HG02973 (cell line): ENCODE data around the gene ACKR2.

Experiments used
- ATAC-seq: cut with Tn5 transposase; IDR thresholded peaks from one replicate; pipeline ENCODE4 v1.9.1; 2021; ENCODE audit warnings: moderate library complexity; ENCODE audit not compliant: unreplicated experiment

Gene ACKR2

DNA sequence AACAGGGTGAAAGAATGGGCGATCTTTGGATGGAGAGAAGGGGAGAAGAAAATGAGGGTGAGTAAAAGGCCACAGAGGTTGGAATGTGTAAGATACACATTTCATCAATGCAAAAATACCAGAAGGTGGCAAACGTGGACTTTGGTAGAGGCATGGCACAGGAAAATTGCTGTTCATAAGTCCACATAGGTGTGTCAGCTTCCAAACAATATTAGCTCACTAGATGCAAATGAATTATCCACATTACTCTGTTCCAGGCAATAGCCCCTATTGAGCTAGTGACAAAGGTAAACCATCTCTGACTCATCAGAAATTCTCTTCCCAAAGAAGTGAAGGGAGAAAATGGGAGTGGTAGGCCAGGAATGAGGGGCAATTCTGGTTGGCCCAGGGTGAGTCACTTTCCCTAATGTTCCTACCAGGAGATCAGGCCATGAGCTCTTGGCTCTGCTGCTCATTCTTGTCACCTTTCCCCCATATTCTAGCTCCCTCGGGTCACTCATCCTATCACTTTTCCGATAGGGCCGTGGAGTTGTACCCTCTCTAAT lies 19.9 kb downstream of the ACKR2 start:
- no peak for ATAC-seq

DNA sequence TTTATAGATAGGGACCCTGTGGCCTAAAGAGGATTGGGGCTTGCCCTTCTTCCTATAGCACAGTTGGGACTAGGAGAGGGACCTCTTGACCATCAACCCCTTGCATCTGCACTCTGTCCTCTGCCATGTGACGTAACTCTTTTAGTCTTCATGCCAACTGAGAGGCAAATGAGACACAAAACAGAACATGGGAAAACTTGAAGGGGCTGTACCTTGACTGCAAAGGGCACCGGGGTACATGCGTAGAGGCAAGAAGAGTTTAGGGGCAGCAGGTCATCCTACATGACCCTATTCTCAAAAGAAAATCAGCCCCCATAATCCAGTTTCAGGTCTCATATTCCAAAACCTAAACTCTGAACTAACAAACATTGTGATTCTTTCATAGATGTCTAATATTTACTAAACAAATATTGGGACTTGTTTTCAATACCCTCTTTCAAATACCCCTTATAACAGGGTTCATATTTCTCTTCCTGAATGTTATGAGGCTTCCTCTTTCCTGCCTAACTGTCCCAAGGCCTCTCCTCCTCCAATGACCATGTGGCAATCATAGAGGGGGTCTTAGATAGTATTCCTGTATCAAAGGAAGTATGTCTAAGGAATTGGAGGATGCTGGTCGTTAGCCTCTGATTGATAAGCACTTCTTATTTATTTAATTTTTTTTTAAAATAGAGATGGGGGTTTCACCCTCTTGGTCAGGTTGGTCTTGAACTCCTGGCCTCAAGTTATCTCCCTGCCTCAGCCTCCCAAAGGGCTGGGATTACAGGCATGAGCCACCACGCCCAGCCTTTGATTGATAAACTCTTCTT lies 20.6 kb downstream of the ACKR2 start:
- no peak for ATAC-seq

DNA sequence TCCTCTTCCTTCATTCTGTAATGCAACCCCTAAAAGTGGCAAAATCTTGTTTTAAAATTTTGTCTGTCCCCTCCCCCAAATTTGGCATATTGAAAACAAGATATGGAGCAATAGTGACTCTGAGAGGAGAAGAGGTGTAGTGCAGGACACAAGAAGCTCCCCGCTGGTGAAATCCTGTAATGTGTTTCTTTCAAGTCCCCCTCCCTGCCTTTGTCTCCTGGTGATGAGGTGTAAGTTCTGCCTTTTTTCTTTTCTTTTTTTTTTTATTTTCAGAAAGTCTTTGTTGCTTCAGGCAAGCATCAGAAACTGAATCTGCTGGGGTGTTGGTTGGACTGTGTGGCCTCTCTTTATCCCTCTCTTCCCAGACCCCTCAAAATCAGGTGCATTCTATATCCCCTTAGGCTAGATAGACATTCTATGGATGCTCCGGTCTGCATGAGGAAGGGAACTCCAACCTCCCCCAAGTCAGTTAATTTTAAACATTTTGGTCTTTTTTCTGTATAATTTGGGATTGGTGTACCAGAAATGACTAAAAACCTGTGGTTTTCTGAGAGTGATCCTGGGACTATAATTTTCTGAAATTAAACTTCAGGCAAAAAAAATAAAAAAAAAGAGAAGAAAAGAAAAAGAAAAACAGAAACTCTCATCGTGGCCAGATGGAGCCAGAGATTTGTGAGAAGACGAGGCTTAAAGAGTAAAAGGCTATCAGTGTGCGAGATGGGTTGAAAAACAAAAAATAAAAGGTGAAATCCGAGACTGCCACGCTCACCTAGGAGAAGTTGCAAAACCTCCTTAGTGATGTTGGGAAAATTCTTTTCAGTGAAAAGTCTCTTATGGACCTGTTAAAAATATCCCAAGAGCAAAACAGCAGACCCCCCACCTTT lies 21.4 kb downstream of the ACKR2 start:
- no peak for ATAC-seq

DNA sequence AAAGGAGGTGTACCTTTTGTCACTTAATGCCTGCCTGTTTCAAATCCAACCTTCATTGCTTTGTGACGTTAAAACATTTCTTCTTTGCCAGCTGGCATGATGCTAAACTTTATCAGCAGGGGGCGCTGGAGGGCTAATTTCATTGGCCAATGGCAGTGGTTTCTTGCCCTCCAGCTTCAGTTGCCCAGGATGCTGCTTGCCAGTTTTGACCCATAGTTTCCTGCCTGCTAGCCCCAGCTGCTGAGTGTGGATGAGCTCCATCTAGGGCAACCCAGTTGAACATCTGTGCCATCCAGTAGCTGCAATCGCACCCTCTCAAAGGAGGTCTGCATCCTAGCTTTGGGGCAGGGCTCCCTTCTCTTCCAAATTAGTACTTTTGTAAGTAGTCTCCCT lies 22.1 kb downstream of the ACKR2 start:
- peak; percentile 43 for ATAC-seq

DNA sequence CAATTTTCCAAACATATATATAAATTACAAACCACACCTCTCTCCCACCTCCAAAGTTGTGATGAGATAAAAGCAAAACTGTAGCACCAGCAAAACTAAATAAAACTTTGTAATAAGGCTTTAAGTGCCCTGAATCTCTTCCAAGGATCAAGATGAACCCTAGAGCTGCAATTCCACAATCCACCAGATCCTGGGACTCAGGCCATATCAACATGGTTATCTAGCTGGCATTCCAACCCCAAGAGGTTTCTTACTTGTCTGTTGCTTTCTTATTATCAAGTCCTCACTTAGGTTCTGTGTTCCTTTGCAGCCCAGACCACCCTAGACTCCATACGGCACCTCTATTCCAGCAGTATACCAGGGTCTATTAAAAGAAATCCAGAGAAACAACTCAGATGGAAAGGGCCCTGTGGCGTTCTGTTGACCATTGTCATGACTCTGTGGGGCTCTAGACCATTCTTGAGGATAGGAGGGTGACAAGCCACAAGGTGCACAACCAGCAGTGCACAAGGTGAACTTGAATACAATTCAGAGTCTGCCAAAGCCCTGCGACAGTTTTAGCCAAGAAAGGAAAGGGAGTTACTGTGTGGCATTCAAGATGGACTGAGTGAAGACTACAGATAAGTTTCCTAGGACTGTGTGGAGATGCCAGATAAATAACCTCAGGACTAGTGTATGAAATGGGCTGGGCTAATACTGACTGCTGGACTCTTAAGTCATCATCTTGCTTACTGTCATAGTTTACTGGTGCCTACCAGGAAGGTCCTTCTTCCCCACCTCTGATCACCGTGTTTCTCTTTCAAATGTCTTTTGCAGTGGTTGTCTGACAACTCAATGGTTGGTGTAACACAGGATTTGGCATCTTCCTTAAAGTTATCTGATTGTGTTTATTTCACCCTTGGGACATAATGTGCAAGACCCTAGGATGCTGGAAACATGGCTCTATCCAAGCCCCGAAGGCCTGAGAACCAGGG lies 27.2 kb downstream of the ACKR2 start:
- no peak for ATAC-seq

DNA sequence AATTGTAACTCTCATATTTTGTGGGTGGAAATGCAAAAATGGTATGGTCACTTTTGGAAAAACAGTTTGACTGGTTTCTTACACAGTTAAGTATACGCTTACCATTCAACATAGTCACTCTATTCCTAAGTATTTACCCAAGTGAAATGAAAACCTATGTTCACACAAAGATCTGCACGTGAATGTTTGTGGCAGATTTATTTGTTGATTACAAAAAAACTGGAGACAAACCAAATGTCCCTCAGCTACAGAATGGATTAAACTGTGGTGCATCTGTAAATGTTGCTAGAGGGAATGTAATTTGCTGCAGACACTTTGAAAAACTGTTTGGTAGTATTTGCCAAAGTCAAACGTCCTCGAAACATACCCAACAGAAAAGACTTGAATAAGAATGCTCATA lies 29.3 kb downstream of the ACKR2 start:
- no peak for ATAC-seq

DNA sequence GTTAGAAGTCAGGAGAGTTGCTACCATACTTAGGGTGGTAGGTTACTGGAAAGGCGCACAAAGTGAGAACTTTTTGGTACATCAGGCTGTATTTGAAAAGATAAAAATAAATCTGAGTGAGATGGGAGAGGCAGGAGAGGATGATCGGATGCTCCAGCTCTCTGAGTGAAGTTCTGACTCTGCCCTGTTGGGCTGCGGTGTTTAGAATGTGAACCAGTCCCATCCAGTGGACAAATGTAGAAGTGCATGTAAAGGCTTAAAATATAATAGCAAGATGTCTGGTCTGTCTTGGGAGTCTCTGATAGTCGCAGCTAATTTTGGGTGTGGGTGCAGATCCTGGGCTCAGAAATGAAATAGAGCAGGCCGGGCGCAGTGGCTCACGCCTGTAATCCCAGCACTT lies 30.4 kb downstream of the ACKR2 start:
- peak; percentile 98 for ATAC-seq

DNA sequence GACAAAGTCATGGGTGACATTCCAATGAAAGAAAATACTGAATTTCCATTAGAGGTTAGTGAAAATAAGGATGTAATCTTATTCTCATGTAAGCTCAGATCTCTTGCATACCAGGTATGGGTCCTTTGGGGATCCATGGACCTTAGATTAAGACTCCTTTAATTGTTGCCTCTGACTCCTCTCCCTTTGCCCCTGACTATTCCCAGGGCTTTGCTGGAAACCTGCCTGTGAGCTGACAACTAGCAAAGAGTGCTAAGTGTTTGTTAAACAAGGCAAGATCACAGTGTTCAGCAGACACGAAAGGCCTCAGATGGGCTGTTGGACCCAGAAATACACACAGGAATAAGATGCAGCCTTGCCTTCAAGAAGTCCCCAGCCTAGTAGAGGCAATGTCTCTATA lies 32.1 kb downstream of the ACKR2 start:
- ATAC-seq: no peak

DNA sequence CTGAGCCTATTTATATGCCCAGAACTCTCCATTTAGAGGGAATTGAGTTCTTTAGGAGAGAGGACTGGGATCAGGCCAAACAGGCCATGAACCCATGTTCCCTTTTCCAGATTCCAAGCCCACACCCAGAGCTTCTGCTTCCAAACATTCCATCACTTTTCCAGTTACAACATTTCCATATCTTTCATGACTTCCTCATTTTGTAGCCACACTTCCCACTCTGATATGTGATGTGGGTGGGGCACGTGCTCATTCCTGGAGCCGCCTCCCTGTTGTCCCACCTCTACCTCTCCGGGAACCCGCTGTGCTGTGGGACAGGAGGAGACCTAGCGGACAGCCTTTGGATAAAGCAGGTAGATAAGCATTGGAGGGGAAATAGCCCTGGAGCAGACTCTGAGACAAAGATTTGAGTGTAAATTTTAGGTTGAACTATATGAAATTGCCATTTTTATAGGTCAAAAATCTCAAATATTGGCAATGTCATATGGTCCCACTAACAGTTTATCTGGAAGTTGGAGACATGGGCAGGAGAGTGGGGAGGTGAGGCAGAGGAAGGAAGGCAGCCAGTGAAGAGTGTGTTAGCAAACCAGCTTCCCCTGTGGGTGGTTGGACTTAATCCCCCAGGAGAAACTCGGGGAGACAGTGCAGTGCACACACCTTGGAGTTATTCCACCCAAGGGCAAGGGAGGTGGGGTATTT lies 34.6 kb downstream of the ACKR2 start:
- ATAC-seq: no peak

DNA sequence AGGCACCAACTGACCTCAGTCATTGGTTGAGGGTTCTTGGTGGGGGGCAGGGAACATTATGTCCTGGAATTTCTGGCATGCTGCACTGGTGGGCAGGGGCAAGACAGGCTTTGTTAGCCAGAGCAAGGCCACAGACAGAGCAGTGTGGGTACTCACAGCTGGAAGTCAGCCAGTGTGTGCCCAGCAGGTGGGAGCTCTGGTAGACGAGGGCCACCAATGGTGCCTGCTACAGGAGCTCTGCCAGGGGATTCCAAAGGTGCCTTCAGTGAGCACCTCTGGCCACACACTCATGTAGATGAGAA lies 35.1 kb downstream of the ACKR2 start:
- no peak for ATAC-seq

DNA sequence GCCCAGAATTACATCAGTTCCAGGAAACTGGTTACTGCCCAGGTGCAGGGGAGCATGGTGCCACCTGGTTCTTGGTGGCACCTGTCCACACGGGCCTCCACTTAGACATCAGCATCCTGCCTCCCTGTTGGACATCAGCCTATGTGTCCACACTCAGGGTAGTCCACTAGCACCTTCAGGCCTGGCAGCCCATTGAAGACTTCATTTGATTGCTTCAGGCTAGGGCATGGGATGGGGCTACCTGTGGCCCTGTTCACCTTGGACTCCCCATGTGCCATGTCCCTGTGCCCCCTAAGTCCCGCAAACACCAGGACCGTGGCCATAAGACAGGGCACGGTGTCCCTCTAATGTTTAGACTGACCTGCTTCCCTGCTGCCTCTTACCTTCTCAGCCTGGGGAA lies 35.6 kb downstream of the ACKR2 start:
- ATAC-seq: no peak

DNA sequence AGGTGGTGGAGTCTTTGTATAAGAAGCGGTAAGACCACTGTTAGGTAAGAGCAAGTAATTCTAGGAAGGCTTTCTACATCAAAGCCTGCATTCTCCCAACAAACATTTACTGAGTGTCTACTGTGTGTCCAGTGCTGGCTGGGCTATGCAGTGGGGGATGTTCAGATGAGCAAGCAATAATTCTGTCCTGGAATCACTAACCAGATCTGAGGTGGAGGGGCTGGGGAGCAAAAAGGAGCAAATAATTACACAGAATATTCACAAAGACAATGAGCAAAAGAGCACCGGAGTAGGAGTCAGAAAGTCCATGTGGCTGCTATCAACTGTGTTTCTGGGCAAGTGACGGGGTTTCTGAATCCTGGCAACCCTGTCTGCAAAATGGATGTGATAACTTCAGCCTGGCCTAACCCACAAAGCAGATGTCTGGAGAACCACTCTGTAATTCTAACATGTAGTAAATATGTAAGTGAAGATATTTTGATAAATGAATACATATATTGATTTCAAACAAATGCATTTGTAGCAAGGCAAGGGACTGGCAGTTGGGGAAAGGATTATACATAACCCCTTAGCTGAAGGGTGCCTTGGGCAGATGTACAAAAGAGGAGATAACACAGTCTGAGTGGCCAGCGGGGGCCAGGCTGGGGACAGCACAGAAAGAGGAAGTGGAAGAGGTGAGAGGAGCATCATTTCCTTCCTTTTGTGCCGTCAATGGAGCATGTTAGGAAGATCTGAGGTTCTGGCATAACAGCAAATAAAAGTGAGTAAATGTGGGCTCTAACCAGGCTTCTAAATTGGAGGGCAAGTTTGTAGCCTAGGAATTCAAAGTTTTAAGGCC lies 37.7 kb downstream of the ACKR2 start:
- no peak for ATAC-seq

DNA sequence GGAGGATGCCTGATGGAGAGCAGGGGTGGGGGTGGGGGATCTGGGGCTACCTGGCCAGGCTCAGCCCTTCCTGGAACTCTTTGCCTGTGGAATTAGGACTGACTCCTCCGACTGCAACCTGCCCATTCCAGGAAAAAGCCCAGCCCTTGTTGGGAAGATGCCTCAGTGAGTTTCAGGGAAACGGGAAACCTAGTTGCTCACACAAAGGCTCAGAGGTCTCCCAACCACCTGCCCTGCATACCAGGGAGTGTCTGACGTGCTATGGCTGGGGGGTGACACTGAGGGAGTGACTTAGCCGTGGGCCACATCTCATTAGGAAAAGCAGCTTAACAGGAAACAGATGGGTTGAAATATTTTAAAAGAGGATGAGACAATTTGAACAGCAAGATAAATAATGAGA lies 38.5 kb downstream of the ACKR2 start:
- ATAC-seq: no peak

DNA sequence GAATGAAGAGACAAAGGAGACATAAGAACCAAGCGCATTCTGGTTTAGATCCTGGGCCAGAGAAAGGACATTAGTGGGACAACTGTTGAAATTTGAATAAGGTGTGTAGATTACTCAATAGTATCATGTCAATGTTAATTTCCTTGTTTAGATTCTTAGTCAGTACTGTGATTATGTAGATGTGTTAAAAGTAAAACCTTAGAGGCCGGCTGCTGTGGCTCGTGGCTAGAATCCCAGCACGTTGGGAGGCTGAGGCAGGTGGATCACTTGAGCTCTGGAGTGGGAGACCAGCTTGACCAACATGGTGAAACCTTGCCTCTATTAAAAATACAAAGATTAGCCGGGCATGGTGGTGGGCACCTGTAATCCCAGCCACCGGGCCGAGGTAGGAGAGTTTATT lies 39.8 kb downstream of the ACKR2 start:
- no peak for ATAC-seq

DNA sequence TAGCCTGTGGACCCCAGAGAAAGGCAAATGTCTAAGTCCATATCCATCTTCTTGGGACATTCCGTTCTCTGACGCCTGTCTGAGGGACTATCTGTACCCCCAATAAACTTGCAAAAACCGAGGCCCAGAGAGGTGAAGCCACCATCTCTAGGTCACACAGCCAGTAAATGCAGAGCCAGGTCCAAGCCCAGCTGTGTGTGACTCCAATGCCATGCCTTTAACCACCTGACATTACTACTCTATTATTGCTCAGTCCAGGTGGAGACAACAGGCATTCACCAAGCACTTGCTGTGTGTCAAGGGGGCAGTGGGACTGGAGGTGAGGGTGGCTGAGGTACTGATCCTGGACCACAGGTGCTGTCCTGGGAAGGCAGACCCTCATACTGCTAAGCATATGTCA lies 41.0 kb downstream of the ACKR2 start:
- no peak for ATAC-seq

DNA sequence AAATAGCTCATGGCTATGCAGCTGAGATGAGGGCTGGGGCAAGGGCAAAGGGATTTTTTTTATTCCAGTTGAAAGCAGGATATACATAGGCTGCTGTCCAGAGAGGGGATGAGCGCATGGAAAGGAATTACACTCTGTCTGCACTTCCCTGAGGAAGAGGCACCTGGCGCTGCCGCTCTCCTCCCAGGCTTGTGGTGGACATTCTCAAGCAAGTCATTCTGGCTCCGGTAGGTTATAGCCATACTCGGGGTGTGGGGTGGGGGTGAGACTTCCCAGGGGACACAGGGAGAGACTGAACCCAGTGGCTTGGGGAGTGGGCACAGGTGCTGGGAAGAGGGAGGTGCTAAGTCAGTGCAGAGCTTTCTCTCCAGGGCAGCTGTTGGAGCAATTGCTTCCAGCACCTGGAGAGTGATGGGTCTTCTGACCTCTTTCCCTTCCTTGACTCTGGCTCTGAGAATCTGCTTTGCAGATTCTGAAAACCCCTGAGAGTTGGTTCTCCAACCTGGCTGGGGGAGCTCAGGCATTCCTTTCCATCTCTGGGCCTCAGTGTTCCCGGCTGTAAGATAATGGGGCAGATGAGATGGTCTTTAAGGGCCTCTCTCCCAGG lies 42.1 kb downstream of the ACKR2 start:
- no peak for ATAC-seq

DNA sequence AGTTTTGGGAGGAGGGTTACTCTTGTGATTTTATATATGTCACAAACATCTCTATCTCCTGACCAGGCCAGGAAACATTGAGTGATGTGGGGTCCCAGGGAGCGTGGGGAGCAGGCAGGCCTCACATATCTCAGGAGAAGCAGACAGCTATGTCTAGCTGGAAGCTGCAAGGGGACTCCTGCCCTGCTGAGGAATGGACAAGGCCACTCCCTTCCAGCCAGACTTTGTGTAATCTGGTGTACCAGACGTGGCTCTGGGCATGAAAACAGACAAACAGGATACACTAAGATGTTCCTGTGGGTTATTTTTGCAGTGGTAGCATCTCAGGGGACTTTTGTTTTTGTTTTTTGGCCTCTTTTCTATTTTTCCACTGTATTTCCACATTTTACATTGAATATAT lies 43.2 kb downstream of the ACKR2 start:
- ATAC-seq: no peak

DNA sequence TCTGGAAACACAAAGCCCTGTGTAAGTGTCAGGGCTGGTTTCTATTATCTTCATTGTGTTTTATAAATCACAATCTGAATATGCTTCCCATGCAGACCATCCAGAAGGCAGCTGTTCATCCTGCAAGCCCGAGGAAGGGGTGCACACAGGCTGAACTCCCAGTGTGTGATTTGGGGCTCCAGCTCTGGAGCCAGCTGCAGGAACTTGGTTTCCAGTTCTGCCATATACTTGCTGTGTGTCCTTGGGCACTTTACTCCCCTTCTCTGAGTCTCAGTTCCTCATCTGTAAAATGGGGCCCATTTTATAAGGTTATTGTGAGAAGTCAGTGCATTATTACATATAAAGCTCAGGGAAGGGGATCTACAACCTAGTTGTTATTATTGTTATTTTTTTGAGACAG lies 43.8 kb downstream of the ACKR2 start:
- no peak for ATAC-seq

DNA sequence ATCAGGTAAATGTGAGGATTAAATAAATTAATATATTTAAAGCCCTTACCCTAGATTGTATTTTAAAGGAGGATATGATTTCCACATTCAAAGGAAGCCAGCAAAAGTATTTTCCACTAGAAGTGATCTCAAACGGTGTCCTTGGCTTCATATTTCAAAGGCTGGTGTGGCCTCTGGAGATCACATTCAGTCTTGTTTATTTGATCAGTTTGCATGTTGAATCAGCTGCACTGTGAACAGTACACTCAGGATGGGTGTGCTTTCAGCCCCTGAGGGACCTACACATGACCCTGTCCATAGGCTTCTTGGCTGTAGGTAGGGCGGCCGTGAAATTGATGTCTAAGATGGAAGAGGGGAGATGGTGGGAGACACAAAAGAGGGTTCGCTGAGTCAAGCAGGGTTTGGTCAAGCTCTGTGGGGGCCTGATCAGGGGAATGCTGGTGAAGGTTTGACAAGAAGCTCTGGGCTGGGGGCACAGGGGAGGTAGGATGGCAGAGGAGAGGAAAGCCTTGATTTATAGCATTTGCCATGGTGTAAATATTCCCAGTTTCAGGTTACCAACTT lies 44.6 kb downstream of the ACKR2 start:
- no peak for ATAC-seq
